HG02759 (cell line): ENCODE results near the gene PRMT7.

ENCODE experiments used
- ATAC-seq: cut with Tn5 transposase; IDR thresholded peaks from one replicate; pipeline ENCODE4 v1.9.1; 2021; ENCODE audit warnings: mild to moderate bottlenecking, moderate library complexity; ENCODE audit not compliant: unreplicated experiment

PRMT7 gene

GRCh38 chr16:68389006-68389405 lies 78.2 kb downstream of the PRMT7 start:
- no peak for ATAC-seq

- ATAC-seq = no peak
These were observed 79.0 kb downstream of the PRMT7 start for GRCh38 chr16:68389750-68390371.

- ATAC-seq = no peak
These were observed 82.5 kb downstream of the PRMT7 start for GRCh38 chr16:68393333-68393732.

GRCh38 chr16:68395167-68395786 lies 84.5 kb downstream of the PRMT7 start:
- ATAC-seq = no peak

GRCh38 chr16:68395815-68396214 lies 85.0 kb downstream of the PRMT7 start:
- no peak for ATAC-seq

- ATAC-seq = no peak
These were observed 85.7 kb downstream of the PRMT7 start for GRCh38 chr16:68396481-68396880.

GRCh38 chr16:68397710-68398201 lies 86.9 kb downstream of the PRMT7 start:
- ATAC-seq = no peak

GRCh38 chr16:68399456-68399855 lies 88.6 kb downstream of the PRMT7 start:
- no peak for ATAC-seq

- no peak for ATAC-seq
These were observed 89.5 kb downstream of the PRMT7 start for GRCh38 chr16:68400083-68400923.

GRCh38 chr16:68400924-68401460 lies 90.2 kb downstream of the PRMT7 start:
- ATAC-seq = no peak

- ATAC-seq = no peak
These were observed 91.3 kb downstream of the PRMT7 start for GRCh38 chr16:68401871-68402747.

- no peak for ATAC-seq
These were observed 91.9 kb downstream of the PRMT7 start for GRCh38 chr16:68402748-68403040.

GRCh38 chr16:68403177-68403576 lies 92.4 kb downstream of the PRMT7 start:
- ATAC-seq = no peak

GRCh38 chr16:68403704-68404103 lies 92.9 kb downstream of the PRMT7 start:
- no peak for ATAC-seq

GRCh38 chr16:68404736-68405345 lies 94.0 kb downstream of the PRMT7 start:
- ATAC-seq = no peak

GRCh38 chr16:68406458-68407152 lies 95.8 kb downstream of the PRMT7 start:
- no peak for ATAC-seq
